Measurements from ENCODE around the gene CCDC138.
A peak's percentile ranks its signal among the peaks of the same experiment; 100 is the strongest.
"Not testable (repeated sequence)": the region's sequence is repeated elsewhere in the genome, so short reads cannot be mapped to it uniquely, and the experiment has no call there.

CCDC138 gene, protein sequence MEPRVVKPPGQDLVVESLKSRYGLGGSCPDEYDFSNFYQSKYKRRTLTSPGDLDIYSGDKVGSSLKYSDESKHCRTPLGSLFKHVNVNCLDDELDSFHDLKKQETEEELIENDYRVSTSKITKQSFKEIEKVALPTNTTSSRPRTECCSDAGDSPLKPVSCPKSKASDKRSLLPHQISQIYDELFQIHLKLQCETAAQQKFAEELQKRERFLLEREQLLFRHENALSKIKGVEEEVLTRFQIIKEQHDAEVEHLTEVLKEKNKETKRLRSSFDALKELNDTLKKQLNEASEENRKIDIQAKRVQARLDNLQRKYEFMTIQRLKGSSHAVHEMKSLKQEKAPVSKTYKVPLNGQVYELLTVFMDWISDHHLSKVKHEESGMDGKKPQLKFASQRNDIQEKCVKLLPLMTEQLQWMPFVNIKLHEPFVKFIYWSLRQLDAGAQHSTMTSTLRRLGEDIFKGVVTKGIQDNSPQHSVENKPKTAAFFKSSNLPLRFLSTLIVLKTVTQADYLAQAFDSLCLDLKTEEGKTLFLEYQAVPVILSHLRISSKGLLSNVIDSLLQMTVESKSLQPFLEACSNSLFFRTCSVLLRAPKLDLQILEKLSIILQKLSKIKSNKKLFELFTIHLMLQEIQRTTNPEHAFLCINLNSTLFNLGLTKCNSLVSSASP

DNA sequence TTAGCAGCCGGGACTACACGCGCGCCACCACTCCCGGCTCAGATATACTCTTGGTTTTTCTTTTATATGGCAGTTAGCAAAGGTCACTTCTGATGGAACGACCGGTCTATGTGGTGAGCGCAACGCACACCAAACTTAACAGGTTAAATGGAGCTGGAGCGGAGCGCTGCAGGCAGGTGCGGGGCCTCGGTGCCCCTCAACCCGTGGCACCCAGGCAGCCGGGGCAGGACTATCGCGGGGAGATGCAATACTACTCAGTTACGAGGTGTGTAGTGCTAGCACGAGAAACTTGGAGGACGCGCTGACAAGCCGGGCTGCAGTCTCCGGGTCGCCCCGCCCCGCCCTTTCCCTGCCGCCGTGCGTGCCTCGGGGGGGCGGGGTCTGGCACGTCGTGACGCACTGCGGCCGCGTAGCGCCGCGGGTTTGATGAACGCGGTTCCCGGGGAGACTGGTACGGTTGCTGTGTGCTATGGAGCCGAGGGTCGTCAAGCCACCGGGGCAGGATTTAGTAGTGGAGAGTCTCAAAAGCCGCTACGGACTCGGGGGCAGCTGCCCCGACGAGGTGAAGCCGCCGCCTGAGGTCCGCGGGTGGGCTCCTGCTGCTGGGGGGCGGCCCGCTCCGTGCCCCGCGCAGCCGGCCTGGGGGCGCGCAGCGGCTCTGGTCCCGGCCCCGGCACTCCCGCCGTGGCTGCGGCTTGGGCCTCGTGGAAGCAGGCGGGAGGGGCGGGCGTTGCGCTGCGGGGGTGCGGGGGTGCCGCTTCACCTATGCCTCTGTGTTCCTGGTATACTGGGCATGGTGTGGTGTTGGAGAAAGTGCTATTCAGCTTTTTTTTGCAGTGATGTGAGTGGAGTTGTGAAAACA is at the start of gene CCDC138:
TSS of gene CCDC138 (plus strand) at position 418 of the 862 bp plus-strand sequence. CDS start at position 470, 52 bp downstream.
- no peak for TF ChIP-seq ZNF274 (IDR thresholded peaks at IDR 0.05; ENCODE audit: low read depth, low read length)
- H3K4me3 ChIP-seq (ENCODE audit: low read length) = peak within 1 kb of the TSS; percentile 86

DNA sequence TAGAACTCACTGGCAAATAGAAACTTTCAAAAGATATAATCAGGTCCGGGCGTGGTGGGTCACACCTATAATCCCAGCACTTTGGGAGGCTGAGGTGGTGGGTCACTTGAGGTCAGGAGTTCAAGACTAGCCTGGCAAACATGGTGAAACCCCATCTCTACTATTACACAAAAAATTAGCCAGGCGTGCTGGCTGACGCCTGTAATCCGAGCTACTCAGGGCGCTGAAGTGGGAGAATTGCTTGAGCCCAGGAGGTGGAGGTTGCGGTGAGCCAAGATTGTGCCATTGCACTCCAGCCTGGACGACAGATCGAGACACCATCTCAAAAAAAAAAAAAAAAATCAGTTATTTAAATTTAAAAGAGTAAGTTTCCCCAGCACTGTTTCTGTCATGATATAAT is 28.6 kb upstream of the CCDC138 start:
- H3K4me3 ChIP-seq (ENCODE audit: low read length) = not testable (repeated sequence)

- not testable (repeated sequence) for H3K4me3 ChIP-seq (ENCODE audit: low read length)
These were observed 24.0 kb upstream of the CCDC138 start for GRCh38 chr2:108762618-108763017.

DNA sequence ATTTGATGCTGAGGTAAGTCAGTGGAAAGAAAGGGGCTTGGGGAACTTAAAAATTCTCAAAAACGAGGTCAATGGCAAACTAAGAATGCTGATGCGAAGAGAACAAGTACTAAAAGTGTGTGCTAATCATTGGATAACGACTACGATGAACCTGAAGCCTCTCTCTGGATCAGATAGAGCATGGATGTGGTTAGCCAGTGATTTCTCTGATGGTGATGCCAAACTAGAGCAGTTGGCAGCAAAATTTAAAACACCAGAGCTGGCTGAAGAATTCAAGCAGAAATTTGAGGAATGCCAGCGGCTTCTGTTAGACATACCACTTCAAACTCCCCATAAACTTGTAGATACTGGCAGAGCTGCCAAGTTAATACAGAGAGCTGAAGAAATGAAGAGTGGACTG is 19.9 kb upstream of the CCDC138 start:
- not testable (repeated sequence) for H3K4me3 ChIP-seq (ENCODE audit: low read length)

DNA sequence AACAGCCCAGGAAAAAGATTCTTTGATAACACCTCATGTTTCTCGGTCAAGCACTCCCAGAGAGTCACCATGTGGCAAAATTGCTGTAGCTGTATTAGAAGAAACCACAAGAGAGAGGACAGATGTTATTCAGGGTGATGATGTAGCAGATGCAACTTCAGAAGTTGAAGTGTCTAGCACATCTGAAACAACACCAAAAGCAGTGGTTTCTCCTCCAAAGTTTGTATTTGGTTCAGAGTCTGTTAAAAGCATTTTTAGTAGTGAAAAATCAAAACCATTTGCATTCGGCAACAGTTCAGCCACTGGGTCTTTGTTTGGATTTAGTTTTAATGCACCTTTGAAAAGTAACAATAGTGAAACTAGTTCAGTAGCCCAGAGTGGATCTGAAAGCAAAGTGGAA is 18.7 kb upstream of the CCDC138 start:
- not testable (repeated sequence) for H3K4me3 ChIP-seq (ENCODE audit: low read length)

- no peak for TF ChIP-seq ZNF274 (IDR thresholded peaks at IDR 0.05; ENCODE audit: low read depth, low read length)
- H3K4me3 ChIP-seq (ENCODE audit: low read length) = no peak overlapping the region
These were observed 10.1 kb upstream of the CCDC138 start for GRCh38 chr2:108776475-108776874.

DNA sequence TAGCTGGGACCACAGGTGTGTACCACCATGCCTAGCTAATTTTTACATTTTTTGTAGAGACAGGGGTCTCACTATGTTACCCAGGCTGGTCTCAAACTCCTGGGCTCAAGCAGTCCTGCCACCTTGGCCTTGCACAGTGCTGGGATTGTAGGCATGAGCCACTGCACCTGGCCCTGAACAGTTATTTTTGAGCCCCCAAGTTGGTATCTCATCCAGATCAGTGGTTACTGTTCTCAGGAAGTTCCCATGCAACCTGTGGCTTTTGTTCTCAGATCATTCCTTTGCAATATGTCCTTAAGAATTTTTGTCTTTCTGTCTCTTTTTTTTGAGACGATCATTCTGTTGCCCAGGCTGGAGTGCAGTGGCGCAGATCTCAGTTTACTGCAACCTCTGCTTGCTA is 7.7 kb upstream of the CCDC138 start:
- TF ChIP-seq ZNF274 (IDR thresholded peaks at IDR 0.05; ENCODE audit: low read depth, low read length) = no peak
- H3K4me3 ChIP-seq (ENCODE audit: low read length) = no peak overlapping the region

- no peak for TF ChIP-seq ZNF274 (IDR thresholded peaks at IDR 0.05; ENCODE audit: low read depth, low read length)
- peak overlapping the region; percentile 86 for H3K4me3 ChIP-seq (ENCODE audit: low read length)
These were observed 590 bp upstream of the CCDC138 start for GRCh38 chr2:108786008-108786353.

DNA sequence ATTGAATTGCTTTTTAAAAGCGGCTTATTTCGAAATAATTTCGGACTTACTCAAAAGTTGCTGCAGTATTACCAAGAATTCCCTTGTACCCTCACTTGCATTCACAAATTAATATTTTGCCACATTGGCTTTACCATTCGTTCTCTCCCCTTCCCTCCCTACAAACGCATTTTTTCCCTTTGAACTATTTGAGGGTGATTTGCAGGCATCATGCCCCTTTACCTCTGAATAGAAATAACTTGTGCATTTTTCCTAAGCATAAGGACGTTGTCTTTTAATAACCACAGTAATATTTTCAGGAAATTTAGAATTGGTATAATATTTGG is 608 bp downstream of the CCDC138 start:
- no peak for TF ChIP-seq ZNF274 (IDR thresholded peaks at IDR 0.05; ENCODE audit: low read depth, low read length)
- peak overlapping the region; percentile 86 for H3K4me3 ChIP-seq (ENCODE audit: low read length)

- TF ChIP-seq ZNF274 (IDR thresholded peaks at IDR 0.05; ENCODE audit: low read depth, low read length) = no peak
- H3K4me3 ChIP-seq (ENCODE audit: low read length) = no peak overlapping the region
These were observed 16.6 kb downstream of the CCDC138 start for GRCh38 chr2:108803045-108803736.

- no peak overlapping the region for H3K4me3 ChIP-seq (ENCODE audit: low read length)
- no peak for TF ChIP-seq ZNF274 (IDR thresholded peaks at IDR 0.05; ENCODE audit: low read depth, low read length)
These were observed 18.5 kb downstream of the CCDC138 start for GRCh38 chr2:108805032-108805431.

DNA sequence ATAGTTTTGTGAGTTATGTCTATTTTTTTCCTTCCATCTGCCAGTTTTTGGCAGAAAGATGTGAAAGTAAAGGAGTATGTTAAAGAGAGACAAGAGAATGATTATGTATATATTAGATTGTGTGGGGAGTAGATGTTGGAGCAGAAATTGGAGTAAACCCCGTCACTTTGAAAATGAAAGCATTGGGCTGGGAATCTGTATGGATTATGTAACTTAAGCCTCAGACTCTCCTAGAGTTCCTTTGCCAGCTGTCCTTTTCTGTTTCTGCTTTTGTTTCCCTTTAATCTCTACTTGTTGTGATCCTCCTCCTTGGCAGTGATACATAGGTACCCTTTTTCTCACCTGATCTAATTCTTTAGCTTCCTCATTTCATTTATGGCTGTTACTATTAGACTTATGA is 19.2 kb downstream of the CCDC138 start:
- no peak for TF ChIP-seq ZNF274 (IDR thresholded peaks at IDR 0.05; ENCODE audit: low read depth, low read length)

DNA sequence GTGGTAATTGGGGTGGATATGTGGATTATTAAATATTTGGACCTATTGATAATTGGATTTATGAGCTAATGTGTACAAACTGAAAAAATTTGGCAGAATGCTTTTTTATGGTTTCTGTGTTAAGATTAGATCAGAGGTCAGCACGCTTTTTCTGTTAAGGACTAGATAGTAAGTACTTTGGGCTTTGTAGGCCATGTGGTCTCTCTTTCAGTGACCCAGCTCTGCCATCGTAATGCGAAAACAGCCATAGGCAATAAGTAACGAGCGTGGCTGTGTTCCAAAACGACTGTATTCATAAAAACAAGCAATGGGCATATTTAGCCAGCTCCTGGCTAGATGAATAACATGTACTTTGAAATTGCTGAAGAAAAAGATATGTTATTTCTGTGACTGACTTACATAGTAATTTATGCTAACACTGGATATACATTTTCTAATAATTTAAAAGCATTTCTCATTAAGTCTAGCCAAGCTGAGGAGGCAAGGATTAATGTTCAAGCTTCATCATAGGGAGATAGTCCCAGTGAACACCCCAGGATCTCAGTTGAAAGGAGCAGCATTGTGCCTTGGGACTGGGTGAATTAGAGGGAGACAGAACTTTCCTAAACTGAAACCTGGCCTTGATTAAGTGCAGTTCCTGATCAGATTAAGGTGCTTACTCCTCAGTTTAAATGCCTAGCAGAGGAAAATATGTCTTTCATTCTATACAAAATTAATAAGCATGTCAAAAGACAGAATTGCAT is 20.0 kb downstream of the CCDC138 start:
- no peak for TF ChIP-seq ZNF274 (IDR thresholded peaks at IDR 0.05; ENCODE audit: low read depth, low read length)

More for the DNA sequence above, 19.2 kb downstream of the CCDC138 start:
- no peak overlapping the region for H3K4me3 ChIP-seq (ENCODE audit: low read length)

DNA sequence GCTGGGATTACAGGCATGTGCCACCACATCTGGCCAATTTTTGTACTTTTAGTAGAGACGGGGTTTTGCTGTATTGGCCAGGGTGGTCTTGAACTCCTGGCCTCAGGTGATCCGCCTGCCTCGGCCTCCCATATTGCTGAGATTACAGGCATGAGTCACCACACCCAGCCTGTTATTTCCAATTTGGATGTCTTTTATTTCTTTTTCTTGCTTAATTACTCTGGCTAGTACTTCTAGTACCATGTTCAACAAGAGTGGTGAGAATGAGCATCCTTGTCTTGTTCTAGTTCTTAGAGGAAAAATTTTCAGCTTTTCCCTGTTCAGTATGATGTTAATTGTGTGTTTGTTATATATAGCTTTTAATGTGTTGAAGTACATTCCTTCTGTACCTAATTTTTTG is 23.4 kb downstream of the CCDC138 start:
- H3K4me3 ChIP-seq (ENCODE audit: low read length) = no peak overlapping the region
- TF ChIP-seq ZNF274 (IDR thresholded peaks at IDR 0.05; ENCODE audit: low read depth, low read length) = no peak

More for the DNA sequence above, 20.0 kb downstream of the CCDC138 start:
- H3K4me3 ChIP-seq (ENCODE audit: low read length) = no peak overlapping the region
